ENCODE data around the gene STRN4. TPM values are rescaled to one million over a fixed set of nuclear protein-coding genes. Genes with fewer than 3 reads are reported as not detected.
A peak's percentile ranks its signal among the peaks of the same experiment; 100 is the strongest.

Gene STRN4
- total RNA-seq, 1 donor from 2014 or later: 115 TPM

- no peaks in the 10 kb centered on the region for H3K9me3 Mint-ChIP-seq (ENCODE audit: low read depth)
- no peak for TF ChIP-seq CTCF (IDR thresholded peaks at IDR 0.05; ENCODE audit: unreplicated experiment)
- no peaks in the 10 kb centered on the region for H3K27me3 Mint-ChIP-seq
- peak overlapping the region; percentile 42 for H3K27ac Mint-ChIP-seq
- peaks cover 7% of the 10 kb centered on the region for H3K36me3 Mint-ChIP-seq (ENCODE audit: insufficient read depth)
- H3K4me3 Mint-ChIP-seq (ENCODE audit: low read depth): no peak overlapping the region
- DNase-seq (ENCODE audit: low spot score, unreplicated experiment): no peak
- H3K4me1 Mint-ChIP-seq (ENCODE audit: low read depth): peaks cover 10% of the 10 kb centered on the region
These were observed 26.4 kb downstream of the STRN4 start for GRCh38 chr19:46719629-46720502.

GRCh38 chr19:46718934-46719622 lies 27.2 kb downstream of the STRN4 start:
- no peaks in the 10 kb centered on the region for H3K9me3 Mint-ChIP-seq (ENCODE audit: low read depth)
- peak overlapping the region; percentile 42 for H3K27ac Mint-ChIP-seq
- no peak for TF ChIP-seq CTCF (IDR thresholded peaks at IDR 0.05; ENCODE audit: unreplicated experiment)
- no peak for DNase-seq (ENCODE audit: low spot score, unreplicated experiment)
- H3K4me1 Mint-ChIP-seq (ENCODE audit: low read depth): peaks cover 13% of the 10 kb centered on the region
- peaks cover 4% of the 10 kb centered on the region for H3K36me3 Mint-ChIP-seq (ENCODE audit: insufficient read depth)
- H3K4me3 Mint-ChIP-seq (ENCODE audit: low read depth): no peak overlapping the region
- H3K27me3 Mint-ChIP-seq: no peaks in the 10 kb centered on the region

- no peak for DNase-seq (ENCODE audit: low spot score, unreplicated experiment)
- Mint-ChIP-seq H3K9me3 (ENCODE audit: low read depth) (no peaks in the 10 kb centered on the region), H3K4me3 (ENCODE audit: low read depth) (peak overlapping the region; percentile 93), H3K27me3 (no peaks in the 10 kb centered on the region), H3K36me3 (ENCODE audit: insufficient read depth) (peaks cover 4% of the 10 kb centered on the region), H3K27ac (peak overlapping the region; percentile 85), H3K4me1 (ENCODE audit: low read depth) (peaks cover 15% of the 10 kb centered on the region)
- TF ChIP-seq CTCF (IDR thresholded peaks at IDR 0.05; ENCODE audit: unreplicated experiment): no peak
These were observed 27.9 kb downstream of the STRN4 start for GRCh38 chr19:46718157-46718933.

- no peaks in the 10 kb centered on the region for H3K9me3 Mint-ChIP-seq (ENCODE audit: low read depth)
- H3K4me3 Mint-ChIP-seq (ENCODE audit: low read depth): peak overlapping the region; percentile 93
- peak overlapping the region; percentile 45 for H3K27ac Mint-ChIP-seq
- DNase-seq (ENCODE audit: low spot score, unreplicated experiment): no peak
- TF ChIP-seq CTCF (IDR thresholded peaks at IDR 0.05; ENCODE audit: unreplicated experiment): no peak
- peaks cover 15% of the 10 kb centered on the region for H3K4me1 Mint-ChIP-seq (ENCODE audit: low read depth)
- peaks cover 4% of the 10 kb centered on the region for H3K36me3 Mint-ChIP-seq (ENCODE audit: insufficient read depth)
- H3K27me3 Mint-ChIP-seq: no peaks in the 10 kb centered on the region
These were observed 28.5 kb downstream of the STRN4 start for GRCh38 chr19:46717716-46718143.
